NCI-H2196 (cell line): ENCODE measurements around the gene FAIM.
"Not testable (repeated sequence)": the region's sequence is repeated elsewhere in the genome, so short reads cannot be mapped to it uniquely, and the experiment has no call there.

ENCODE experiments used
- DNase-seq: peaks from one replicate; lab custom pipeline; 2025; ENCODE audit not compliant: unreplicated experiment; lab: John Stamatoyannopoulos, UW

The FAIM gene

GRCh38 chr3:138600100-138600745, 8.3 kb upstream of the FAIM start:
- no peak for DNase-seq

- not testable (repeated sequence) for DNase-seq
Measured at GRCh38 chr3:138601661-138602060, 6.9 kb upstream of the FAIM start.

- not testable (repeated sequence) for DNase-seq
Measured at GRCh38 chr3:138604106-138604595, 4.4 kb upstream of the FAIM start.

- DNase-seq = no peak
Measured at GRCh38 chr3:138609898-138610266, 1.3 kb downstream of the FAIM start.

- no peak for DNase-seq
Measured at GRCh38 chr3:138615462-138615861, 6.9 kb downstream of the FAIM start.

GRCh38 chr3:138620431-138620830, 11.9 kb downstream of the FAIM start:
- no peak for DNase-seq

GRCh38 chr3:138624518-138624917, 15.9 kb downstream of the FAIM start:
- DNase-seq = no peak

GRCh38 chr3:138625707-138626365, 17.3 kb downstream of the FAIM start:
- no peak for DNase-seq

- no peak for DNase-seq
Measured at GRCh38 chr3:138629526-138629925, 21.0 kb downstream of the FAIM start.

- DNase-seq = no peak
Measured at GRCh38 chr3:138638641-138639040, 30.1 kb downstream of the FAIM start.

- DNase-seq = no peak
Measured at GRCh38 chr3:138640537-138640936, 32.0 kb downstream of the FAIM start.

GRCh38 chr3:138642226-138642926, 33.8 kb downstream of the FAIM start:
- DNase-seq = no peak

GRCh38 chr3:138642927-138643253, 34.3 kb downstream of the FAIM start:
- DNase-seq = no peak

GRCh38 chr3:138646008-138646407, 37.4 kb downstream of the FAIM start:
- no peak for DNase-seq

- no peak for DNase-seq
Measured at GRCh38 chr3:138646513-138646912, 37.9 kb downstream of the FAIM start.

- DNase-seq = no peak
Measured at GRCh38 chr3:138649134-138649533, 40.6 kb downstream of the FAIM start.

GRCh38 chr3:138653567-138653966, 45.0 kb downstream of the FAIM start:
- no peak for DNase-seq

- DNase-seq = no peak
Measured at GRCh38 chr3:138657508-138657907, 48.9 kb downstream of the FAIM start.

GRCh38 chr3:138668107-138668506, 59.5 kb downstream of the FAIM start:
- no peak for DNase-seq

- DNase-seq = no peak
Measured at GRCh38 chr3:138670407-138670806, 61.8 kb downstream of the FAIM start.

GRCh38 chr3:138673641-138674530, 65.3 kb downstream of the FAIM start:
- DNase-seq = no peak
